ENCODE measurements around the gene BCAR3. TPM values are rescaled to one million over a fixed set of nuclear protein-coding genes. Genes with fewer than 3 reads are reported as not detected.

The BCAR3 gene
- total and polyA plus RNA-seq, 7 experiments from 2014 or later, result 0.22 to 1.7 (median 0.84) TPM

GRCh38 chr1:93723110-93723509 lies 41.5 kb upstream of the BCAR3 start:
- Histone ChIP-seq H3K36me3 (ENCODE audit: control insufficient read depth in 2 of 3, insufficient read depth in 3 of 3, low read length in 3 of 3) (no peaks in the 10 kb centered on the region), H3K27me3 (ENCODE audit: control insufficient read depth in 2 of 2, insufficient read depth in 2 of 2, low read length in 2 of 2) (no peaks in the 10 kb centered on the region), H3K4me3 (ENCODE audit: low read length) (no peak overlapping the region), H3K9me3 (ENCODE audit: control insufficient read depth in 2 of 3, low read length in 3 of 3) (no peaks in the 10 kb centered on the region), H3K27ac (ENCODE audit: low read depth, low read length) (no peak overlapping the region), H3K4me1 (ENCODE audit: control insufficient read depth in 2 of 2, insufficient read depth in 2 of 2, low read length in 2 of 2) (no peaks in the 10 kb centered on the region)
- ATAC-seq (no peak), DNase-seq (no peak)
- Mint-ChIP-seq H3K27me3 (no peaks in the 10 kb centered on the region), H3K4me3 (no peak overlapping the region), H3K4me1 (no peaks in the 10 kb centered on the region), H3K27ac (no peak overlapping the region), H3K9me3 (peaks cover 0 to 3% (median 0%) of the 10 kb centered on the region in 11 donors), H3K36me3 (no peaks in the 10 kb centered on the region)
- intact Hi-C loops (cut with micrococcal nuclease), result no loop called here
- ChIA-PET POLR2A (interaction anchor here (0.5 kb wide), 1 partner anchor 357 kb away, joined by 3 read pairs; no protein-coding TSS in a partner anchor), CTCF (no interaction called here)

GRCh38 chr1:93722081-93723031 lies 40.7 kb upstream of the BCAR3 start:
- no peaks in the 10 kb centered on the region for H3K36me3 ChIP-seq (ENCODE audit: control insufficient read depth in 2 of 3, insufficient read depth in 3 of 3, low read length in 3 of 3)
- no peak overlapping the region for H3K4me3 ChIP-seq (ENCODE audit: low read length)
- H3K9me3 ChIP-seq (ENCODE audit: control insufficient read depth in 2 of 3, low read length in 3 of 3), result no peaks in the 10 kb centered on the region
- H3K27ac Mint-ChIP-seq, result no peak overlapping the region
- ATAC-seq (no peak), DNase-seq (no peak)
- no peaks in the 10 kb centered on the region for H3K27me3 Mint-ChIP-seq
- H3K4me3 Mint-ChIP-seq, result no peak overlapping the region
- H3K9me3 Mint-ChIP-seq, result peaks cover 0 to 4% (median 0%) of the 10 kb centered on the region in 11 donors
- no peaks in the 10 kb centered on the region for H3K27me3 ChIP-seq (ENCODE audit: control insufficient read depth in 2 of 2, insufficient read depth in 2 of 2, low read length in 2 of 2)
- intact Hi-C loops (cut with micrococcal nuclease), result no loop called here
- H3K4me1 Mint-ChIP-seq, result no peaks in the 10 kb centered on the region
- peaks cover 0 to 2% (median 0%) of the 10 kb centered on the region in 5 donors for H3K36me3 Mint-ChIP-seq
- ChIA-PET CTCF (no interaction called here), POLR2A (interaction anchor here (0.5 kb wide), 1 partner anchor 356 kb away, joined by 3 read pairs; no protein-coding TSS in a partner anchor)
- no peak overlapping the region for H3K27ac ChIP-seq (ENCODE audit: low read depth, low read length)
- no peaks in the 10 kb centered on the region for H3K4me1 ChIP-seq (ENCODE audit: control insufficient read depth in 2 of 2, insufficient read depth in 2 of 2, low read length in 2 of 2)

- Mint-ChIP-seq H3K36me3 (peaks cover 0 to 11% (median 0%) of the 10 kb centered on the region in 5 donors), H3K27me3 (no peaks in the 10 kb centered on the region), H3K4me1 (peaks cover 0 to 11% (median 0%) of the 10 kb centered on the region in 7 donors), H3K27ac (no peak overlapping the region), H3K9me3 (peaks cover 0 to 11% (median 0%) of the 10 kb centered on the region in 11 donors), H3K4me3 (peak overlapping the region in 1 of 10 donors; percentile 41)
- ATAC-seq (no peak), DNase-seq (no peak)
- POLR2A ChIA-PET, result no interaction called here
- H3K9me3 ChIP-seq (ENCODE audit: control insufficient read depth in 2 of 3, low read length in 3 of 3), result no peaks in the 10 kb centered on the region
- intact Hi-C loops (cut with micrococcal nuclease), result no loop called here
- no peak overlapping the region for H3K4me3 ChIP-seq (ENCODE audit: low read length)
- no peak overlapping the region for H3K27ac ChIP-seq (ENCODE audit: low read depth, low read length)
- CTCF ChIA-PET, result no interaction called here
- no peaks in the 10 kb centered on the region for H3K36me3 ChIP-seq (ENCODE audit: control insufficient read depth in 2 of 3, insufficient read depth in 3 of 3, low read length in 3 of 3)
- no peaks in the 10 kb centered on the region for H3K27me3 ChIP-seq (ENCODE audit: control insufficient read depth in 2 of 2, insufficient read depth in 2 of 2, low read length in 2 of 2)
- no peaks in the 10 kb centered on the region for H3K4me1 ChIP-seq (ENCODE audit: control insufficient read depth in 2 of 2, insufficient read depth in 2 of 2, low read length in 2 of 2)
These were observed 39.5 kb upstream of the BCAR3 start for GRCh38 chr1:93720956-93721626.

GRCh38 chr1:93717640-93718039 lies 36.0 kb upstream of the BCAR3 start:
- no peak overlapping the region for H3K27ac ChIP-seq (ENCODE audit: low read depth, low read length)
- no peak overlapping the region for H3K4me3 ChIP-seq (ENCODE audit: low read length)
- peaks cover 5 to 38% (median 6%) of the 10 kb centered on the region in 7 donors for H3K4me1 Mint-ChIP-seq
- POLR2A ChIA-PET, result no interaction called here
- DNase-seq, result no peak
- H3K27me3 ChIP-seq (ENCODE audit: control insufficient read depth in 2 of 2, insufficient read depth in 2 of 2, low read length in 2 of 2), result no peaks in the 10 kb centered on the region
- no peak for ATAC-seq
- H3K9me3 ChIP-seq (ENCODE audit: control insufficient read depth in 2 of 3, low read length in 3 of 3), result no peaks in the 10 kb centered on the region
- H3K9me3 Mint-ChIP-seq, result peaks cover 0 to 11% (median 0%) of the 10 kb centered on the region in 11 donors
- H3K4me1 ChIP-seq (ENCODE audit: control insufficient read depth in 2 of 2, insufficient read depth in 2 of 2, low read length in 2 of 2), result no peaks in the 10 kb centered on the region
- peaks cover 0 to 2% (median 0%) of the 10 kb centered on the region in 5 donors for H3K27me3 Mint-ChIP-seq
- no peaks in the 10 kb centered on the region for H3K36me3 ChIP-seq (ENCODE audit: control insufficient read depth in 2 of 3, insufficient read depth in 3 of 3, low read length in 3 of 3)
- peaks cover 0 to 11% (median 0%) of the 10 kb centered on the region in 5 donors for H3K36me3 Mint-ChIP-seq
- H3K27ac Mint-ChIP-seq, result no peak overlapping the region
- CTCF ChIA-PET, result no interaction called here
- intact Hi-C loops (cut with micrococcal nuclease), result no loop called here
- H3K4me3 Mint-ChIP-seq, result no peak overlapping the region

- POLR2A ChIA-PET, result no interaction called here
- H3K4me1 ChIP-seq (ENCODE audit: control insufficient read depth in 2 of 2, insufficient read depth in 2 of 2, low read length in 2 of 2), result no peaks in the 10 kb centered on the region
- no peak overlapping the region for H3K27ac Mint-ChIP-seq
- peaks cover 0 to 12% (median 0%) of the 10 kb centered on the region in 5 donors for H3K36me3 Mint-ChIP-seq
- ATAC-seq, result no peak
- no peak overlapping the region for H3K4me3 Mint-ChIP-seq
- no peak for DNase-seq
- no peaks in the 10 kb centered on the region for H3K27me3 ChIP-seq (ENCODE audit: control insufficient read depth in 2 of 2, insufficient read depth in 2 of 2, low read length in 2 of 2)
- H3K27me3 Mint-ChIP-seq, result peaks cover 0 to 4% (median 0%) of the 10 kb centered on the region in 5 donors
- no peaks in the 10 kb centered on the region for H3K36me3 ChIP-seq (ENCODE audit: control insufficient read depth in 2 of 3, insufficient read depth in 3 of 3, low read length in 3 of 3)
- H3K9me3 Mint-ChIP-seq, result peaks cover 0 to 13% (median 0%) of the 10 kb centered on the region in 11 donors
- CTCF ChIA-PET, result no interaction called here
- no peak overlapping the region for H3K4me3 ChIP-seq (ENCODE audit: low read length)
- H3K9me3 ChIP-seq (ENCODE audit: control insufficient read depth in 2 of 3, low read length in 3 of 3), result no peaks in the 10 kb centered on the region
- peaks cover 9 to 45% (median 11%) of the 10 kb centered on the region in 7 donors for H3K4me1 Mint-ChIP-seq
- intact Hi-C loops (cut with micrococcal nuclease), result no loop called here
- no peak overlapping the region for H3K27ac ChIP-seq (ENCODE audit: low read depth, low read length)
These were observed 35.3 kb upstream of the BCAR3 start for GRCh38 chr1:93716941-93717368.

- Histone ChIP-seq H3K36me3 (ENCODE audit: control insufficient read depth in 2 of 3, insufficient read depth in 3 of 3, low read length in 3 of 3) (no peaks in the 10 kb centered on the region), H3K4me1 (ENCODE audit: control insufficient read depth in 2 of 2, insufficient read depth in 2 of 2, low read length in 2 of 2) (no peaks in the 10 kb centered on the region), H3K4me3 (ENCODE audit: low read length) (no peak overlapping the region), H3K9me3 (ENCODE audit: control insufficient read depth in 2 of 3, low read length in 3 of 3) (no peaks in the 10 kb centered on the region), H3K27me3 (ENCODE audit: control insufficient read depth in 2 of 2, insufficient read depth in 2 of 2, low read length in 2 of 2) (no peaks in the 10 kb centered on the region), H3K27ac (ENCODE audit: low read depth, low read length) (no peak overlapping the region)
- H3K27ac Mint-ChIP-seq, result no peak overlapping the region
- ChIA-PET CTCF (no interaction called here), POLR2A (no interaction called here)
- no peak overlapping the region for H3K4me3 Mint-ChIP-seq
- DNase-seq, result no peak
- intact Hi-C loops (cut with micrococcal nuclease), result no loop called here
- H3K9me3 Mint-ChIP-seq, result peaks cover 0 to 13% (median 0%) of the 10 kb centered on the region in 11 donors
- peaks cover 0 to 6% (median 0%) of the 10 kb centered on the region in 5 donors for H3K27me3 Mint-ChIP-seq
- no peak for ATAC-seq
- peaks cover 0 to 12% (median 0%) of the 10 kb centered on the region in 5 donors for H3K36me3 Mint-ChIP-seq
- peaks cover 9 to 50% (median 13%) of the 10 kb centered on the region in 7 donors for H3K4me1 Mint-ChIP-seq
These were observed 34.5 kb upstream of the BCAR3 start for GRCh38 chr1:93716163-93716562.

Data from naive thymus-derived CD4-positive, alpha-beta T cell (primary cell).